D721Med (cell line): ENCODE results near the gene WWTR1.

Source experiments
- DNase-seq: peaks from one replicate; pipeline ENCODE4 v3.0.0; 2011; ENCODE audit warnings: low spot score; ENCODE audit not compliant: insufficient read length
- FAIRE-seq: peaks from 2 replicates; lab custom pipeline; 2011; peaks lifted over from hg19 to GRCh38; lab: Jason Lieb, UNC
- TF ChIP-seq, protein P1 (sequence below): IDR thresholded peaks from 2 replicates; pipeline ENCODE4 v1.5.1; 2012; ENCODE audit warnings: mild to moderate bottlenecking, control low read depth; ENCODE audit not compliant: insufficient read depth; ENCODE audit errors: missing control alignments

The WWTR1 gene

DNA sequence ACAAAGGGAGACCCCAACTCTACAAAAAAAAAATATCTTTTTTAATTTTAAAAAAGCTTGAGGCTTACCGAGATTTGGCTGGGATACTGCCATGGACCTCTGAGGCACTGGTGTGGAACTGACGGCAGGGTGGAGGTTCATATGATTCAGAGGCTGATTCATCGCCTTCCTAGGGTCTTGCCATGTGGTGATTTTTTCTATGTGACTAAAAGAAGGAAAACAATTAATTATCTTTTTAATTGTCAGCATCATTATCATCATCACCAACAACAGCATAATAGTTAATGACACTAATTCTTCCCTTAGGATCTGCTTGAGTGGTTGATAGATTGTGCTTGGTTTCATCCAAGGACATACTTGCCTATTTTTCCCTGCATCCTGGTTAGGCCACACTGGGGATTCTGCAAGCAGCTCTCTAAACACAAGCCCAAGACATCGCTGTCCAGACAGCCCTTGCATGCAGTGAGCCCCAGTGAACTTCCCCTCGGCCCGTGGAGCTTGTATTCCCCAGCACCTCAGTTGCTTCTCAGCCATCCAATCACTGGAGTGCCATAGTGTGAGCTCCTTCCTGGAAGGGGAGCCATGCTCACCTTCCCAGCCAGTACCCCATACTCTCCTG is 84.9 kb downstream of the WWTR1 start:
- TF ChIP-seq, protein P1, sequence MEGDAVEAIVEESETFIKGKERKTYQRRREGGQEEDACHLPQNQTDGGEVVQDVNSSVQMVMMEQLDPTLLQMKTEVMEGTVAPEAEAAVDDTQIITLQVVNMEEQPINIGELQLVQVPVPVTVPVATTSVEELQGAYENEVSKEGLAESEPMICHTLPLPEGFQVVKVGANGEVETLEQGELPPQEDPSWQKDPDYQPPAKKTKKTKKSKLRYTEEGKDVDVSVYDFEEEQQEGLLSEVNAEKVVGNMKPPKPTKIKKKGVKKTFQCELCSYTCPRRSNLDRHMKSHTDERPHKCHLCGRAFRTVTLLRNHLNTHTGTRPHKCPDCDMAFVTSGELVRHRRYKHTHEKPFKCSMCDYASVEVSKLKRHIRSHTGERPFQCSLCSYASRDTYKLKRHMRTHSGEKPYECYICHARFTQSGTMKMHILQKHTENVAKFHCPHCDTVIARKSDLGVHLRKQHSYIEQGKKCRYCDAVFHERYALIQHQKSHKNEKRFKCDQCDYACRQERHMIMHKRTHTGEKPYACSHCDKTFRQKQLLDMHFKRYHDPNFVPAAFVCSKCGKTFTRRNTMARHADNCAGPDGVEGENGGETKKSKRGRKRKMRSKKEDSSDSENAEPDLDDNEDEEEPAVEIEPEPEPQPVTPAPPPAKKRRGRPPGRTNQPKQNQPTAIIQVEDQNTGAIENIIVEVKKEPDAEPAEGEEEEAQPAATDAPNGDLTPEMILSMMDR: no peak
- no peak for FAIRE-seq
- no peak for DNase-seq

DNA sequence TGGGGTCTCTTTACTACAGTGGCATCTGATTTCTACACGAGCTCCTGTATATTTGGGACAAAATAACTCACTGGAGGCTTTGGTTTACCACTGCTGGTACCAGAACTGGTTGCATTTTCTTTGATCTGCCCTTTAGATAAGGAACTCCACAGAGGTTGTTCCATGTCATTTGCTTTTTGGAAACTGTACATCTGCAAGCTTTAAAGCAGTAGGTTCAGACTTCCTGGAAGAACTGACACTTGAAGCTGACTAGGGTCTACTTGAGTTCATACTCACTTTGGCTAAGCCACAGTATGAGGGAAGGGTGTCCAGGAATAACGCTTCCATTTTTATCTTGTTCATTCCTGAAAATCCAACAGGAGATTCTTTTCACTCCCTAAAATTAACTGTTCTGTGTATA is 86.4 kb downstream of the WWTR1 start:
- FAIRE-seq: no peak
- TF ChIP-seq, protein P1: no peak
- no peak for DNase-seq

DNA sequence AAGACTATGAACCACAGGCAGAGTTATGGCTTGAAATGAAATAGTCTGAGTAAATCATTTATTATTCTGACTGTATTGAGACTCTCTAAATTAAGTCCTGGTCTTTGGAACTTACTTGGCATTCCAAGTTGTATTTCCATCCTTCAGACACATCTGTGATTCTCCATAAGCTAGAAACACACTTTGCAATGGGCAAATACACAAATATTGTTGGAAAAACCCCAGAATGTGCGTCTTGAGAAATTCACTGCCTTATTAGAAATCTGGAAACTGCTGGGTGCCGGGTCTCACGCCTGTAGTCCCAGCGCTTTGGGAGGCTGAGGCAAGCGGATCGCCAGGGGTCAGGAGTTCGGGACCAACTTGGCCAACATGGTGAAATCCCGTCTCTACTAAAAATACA is 87.8 kb downstream of the WWTR1 start:
- TF ChIP-seq, protein P1: no peak

DNA sequence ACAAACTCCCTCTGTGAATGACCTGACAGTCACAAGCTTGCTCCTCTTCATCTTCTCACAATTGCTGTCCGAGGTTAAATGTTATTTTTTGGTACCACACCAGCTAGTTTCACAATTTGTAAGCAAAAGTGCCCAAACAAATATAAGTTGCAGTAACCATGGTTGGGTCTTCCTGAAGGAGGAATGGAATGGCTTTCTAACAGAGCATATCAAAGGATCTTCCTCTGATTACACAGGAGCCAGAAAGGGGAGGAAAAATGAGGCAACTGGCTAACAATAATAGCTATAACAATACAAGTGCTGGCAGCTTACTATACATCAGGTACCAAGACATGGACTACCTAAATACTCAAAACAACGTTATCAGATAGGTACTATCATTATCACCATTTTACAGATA is 90.4 kb downstream of the WWTR1 start:
- no peak for FAIRE-seq
- TF ChIP-seq, protein P1: no peak
- DNase-seq: no peak

More for the DNA sequence above, 87.8 kb downstream of the WWTR1 start:
- FAIRE-seq: no peak
- DNase-seq: no peak

DNA sequence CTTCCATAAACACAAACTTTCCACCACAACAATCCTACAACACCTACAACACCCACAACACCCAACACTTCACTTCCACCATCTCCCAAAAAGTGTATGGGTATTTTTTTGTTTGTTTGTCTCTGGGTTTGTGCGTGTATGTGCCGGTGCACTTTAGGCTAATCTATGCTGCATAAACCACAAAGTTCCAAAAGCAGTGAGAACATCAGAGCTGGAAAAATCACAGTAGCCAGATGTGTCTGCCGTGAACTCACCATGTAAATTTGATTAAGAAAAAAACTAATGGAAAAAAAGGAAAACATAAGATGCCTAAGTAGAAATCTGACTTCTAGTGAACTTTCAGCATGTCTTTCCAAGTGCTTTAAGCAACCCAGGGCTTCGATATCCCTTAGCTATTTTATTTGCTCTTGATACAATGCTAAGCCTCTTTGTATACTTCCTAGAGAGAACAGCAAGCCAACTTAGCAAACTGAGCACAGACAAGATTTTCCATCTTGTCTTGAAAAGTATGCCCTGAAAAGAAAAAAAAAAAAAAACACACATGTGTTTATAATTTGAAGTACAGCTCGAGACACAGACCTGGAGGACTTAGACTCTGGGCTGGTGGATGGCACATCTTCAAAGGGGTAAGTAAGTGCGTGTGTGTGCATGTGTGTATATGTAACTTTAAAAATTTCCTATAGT is 91.4 kb downstream of the WWTR1 start:
- DNase-seq (no peak), FAIRE-seq (no peak)
- TF ChIP-seq, protein P1: no peak

DNA sequence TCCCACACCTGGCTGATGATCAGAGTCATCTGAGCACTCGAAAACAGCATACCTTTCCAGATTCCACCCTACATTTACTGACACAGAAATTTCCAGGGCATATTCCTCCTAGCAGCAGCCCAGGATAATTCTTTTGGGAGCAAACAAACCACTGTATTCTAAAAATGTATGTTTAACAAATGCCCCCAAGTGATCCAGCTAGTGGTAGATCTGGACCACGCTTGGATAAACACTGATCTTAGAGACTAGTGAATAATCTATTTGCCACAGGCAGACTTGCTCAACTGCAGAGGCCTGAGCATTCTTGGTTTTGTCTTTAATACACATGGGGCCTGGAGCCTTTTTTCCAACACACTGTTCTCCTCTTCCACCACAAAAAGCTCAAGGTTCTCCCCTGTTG is 93.7 kb downstream of the WWTR1 start:
- TF ChIP-seq, protein P1: no peak
- FAIRE-seq (no peak), DNase-seq (no peak)

DNA sequence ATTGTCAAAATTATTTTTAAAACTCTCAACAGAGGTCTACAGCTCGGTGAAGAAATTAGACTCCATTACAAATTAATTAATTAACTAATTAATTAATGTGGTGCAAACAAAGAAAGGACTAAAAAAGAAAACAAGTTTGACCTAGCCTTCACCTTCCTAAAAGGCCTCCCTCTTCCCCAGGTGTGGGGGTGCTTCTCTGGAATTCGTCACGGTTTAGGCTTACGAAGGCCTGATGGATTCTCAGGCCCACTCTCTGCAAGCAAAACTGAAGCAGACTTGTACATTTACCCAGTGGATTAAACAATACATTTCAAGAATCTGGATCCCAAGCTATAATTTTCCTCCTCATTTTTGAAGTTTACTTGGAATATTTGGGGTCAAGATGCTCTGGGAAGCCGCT is 94.7 kb downstream of the WWTR1 start:
- TF ChIP-seq, protein P1: no peak
- DNase-seq: no peak
- FAIRE-seq: no peak
